ENCODE results near the gene ANKS6.
"Not testable (repeated sequence)": the region's sequence is repeated elsewhere in the genome, so short reads cannot be mapped to it uniquely, and the experiment has no call there.

ANKS6 gene

DNA sequence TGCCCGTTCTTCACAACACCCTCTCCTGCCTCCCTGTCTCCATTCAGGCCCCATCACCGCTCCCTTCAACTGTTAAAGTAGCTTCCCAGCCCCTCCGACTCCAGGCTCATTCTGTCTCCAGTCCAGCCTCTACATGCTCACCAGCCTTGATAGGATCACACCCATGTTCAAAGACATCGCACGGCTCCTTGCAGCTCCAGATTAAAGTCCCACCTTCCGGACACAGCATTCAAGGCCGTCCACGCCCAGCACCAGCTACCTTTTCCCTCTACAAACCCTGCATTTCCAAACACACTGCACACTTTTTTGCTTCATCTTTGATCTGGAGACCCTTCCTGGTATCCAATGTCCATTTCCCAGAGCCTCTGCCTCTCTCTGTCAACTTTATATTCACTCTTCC lies 94.0 kb downstream of the ANKS6 start:
- no peak for DNase-seq (ENCODE audit: low spot score)

GRCh38 chr9:98701576-98701975 lies 94.8 kb downstream of the ANKS6 start:
- DNase-seq (ENCODE audit: low spot score): no peak

DNA sequence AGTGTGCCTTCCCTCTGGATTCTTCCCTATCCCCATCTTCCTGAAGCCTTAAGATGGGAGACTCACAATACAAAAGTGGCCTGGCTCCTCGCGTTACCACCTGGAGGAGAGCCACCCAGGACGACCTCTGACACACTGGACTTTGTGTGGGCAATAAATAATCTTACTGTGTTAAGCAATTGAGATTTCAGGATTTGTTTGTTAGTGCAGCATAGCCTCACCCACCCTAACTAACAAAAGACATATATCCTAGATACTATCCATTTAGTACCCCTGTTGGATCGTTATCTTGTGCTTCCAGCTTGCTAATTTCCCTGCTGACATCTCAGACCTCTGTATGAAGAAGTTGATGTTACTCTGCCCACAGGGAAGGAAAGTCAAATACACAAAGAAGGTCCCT lies 95.6 kb downstream of the ANKS6 start:
- DNase-seq (ENCODE audit: low spot score): no peak

DNA sequence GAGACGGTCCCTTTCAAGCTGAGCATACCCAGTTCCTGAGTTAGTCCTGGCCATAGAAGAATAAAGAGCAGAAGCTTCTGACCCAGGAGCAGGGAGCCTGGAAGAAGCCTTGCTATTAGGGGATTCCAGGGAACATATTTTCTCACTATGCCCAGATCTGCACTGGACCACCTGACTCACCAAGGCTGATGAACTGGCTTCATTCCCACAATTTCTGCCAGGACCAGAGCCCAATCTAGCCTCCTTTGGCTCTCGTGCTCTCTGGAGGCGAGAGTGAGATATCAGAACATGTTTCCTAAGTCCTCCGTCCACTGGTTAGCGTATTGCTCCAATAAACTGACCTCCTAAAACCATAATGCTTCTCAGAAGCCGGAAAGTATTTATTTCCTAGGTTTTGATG lies 97.5 kb downstream of the ANKS6 start:
- no peak for DNase-seq (ENCODE audit: low spot score)

DNA sequence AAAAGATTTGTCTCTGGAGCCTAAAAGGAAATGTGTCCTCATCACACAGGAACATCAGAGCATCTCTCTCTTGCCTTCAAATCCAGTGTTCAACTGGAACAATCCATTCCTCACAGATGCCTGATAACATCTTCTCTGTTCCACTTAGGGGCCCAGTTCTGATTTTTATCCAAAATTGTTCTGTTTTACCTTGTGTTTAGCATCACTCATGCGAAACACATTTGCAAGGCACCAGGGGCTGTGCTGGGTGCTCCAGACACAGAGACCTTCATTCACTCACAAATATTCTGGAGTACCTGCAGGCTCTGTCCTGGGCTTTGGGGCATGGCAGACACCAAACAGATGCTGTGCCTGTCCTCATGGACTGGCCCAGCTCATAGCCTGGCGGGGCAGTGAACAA lies 101.4 kb downstream of the ANKS6 start:
- DNase-seq (ENCODE audit: low spot score): no peak

DNA sequence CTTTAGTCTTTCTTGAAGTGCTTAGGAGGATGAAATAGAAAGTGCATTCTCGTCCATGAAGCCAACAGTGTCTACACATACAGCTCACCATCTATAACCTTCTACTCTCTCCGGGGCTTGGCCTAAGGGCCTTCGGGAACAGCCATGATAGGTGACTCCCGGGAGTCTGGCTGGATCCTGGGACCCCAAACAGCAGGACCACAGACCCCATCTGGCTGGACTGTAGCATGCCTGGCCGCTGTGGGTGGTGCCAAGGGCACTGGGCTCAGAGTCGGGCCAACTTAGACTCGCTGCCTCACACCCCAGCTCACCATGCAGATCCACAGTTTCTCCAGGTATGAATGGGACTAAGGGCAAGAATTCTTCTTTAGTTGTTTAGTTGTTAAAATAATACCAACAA lies 104.0 kb downstream of the ANKS6 start:
- no peak for DNase-seq (ENCODE audit: low spot score)

DNA sequence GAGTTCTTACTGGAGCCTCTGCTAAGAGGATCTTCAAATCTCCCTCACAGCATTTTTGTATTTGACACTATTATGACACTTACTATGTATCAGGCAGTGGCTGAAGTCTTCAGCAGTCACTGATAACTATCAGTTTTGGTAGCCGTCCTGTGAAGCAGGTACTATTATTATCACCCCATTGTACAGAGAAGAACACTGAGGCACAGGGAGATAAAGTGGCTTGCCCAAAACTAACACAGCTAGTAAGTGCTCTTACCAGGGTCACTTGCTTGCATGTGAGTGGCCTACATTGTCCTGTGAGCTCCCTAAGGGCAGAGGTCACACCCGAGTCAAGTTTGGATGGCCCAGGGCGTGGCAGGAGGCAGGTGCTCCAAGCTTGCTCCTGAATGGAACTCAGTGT lies 104.5 kb downstream of the ANKS6 start:
- DNase-seq (ENCODE audit: low spot score): no peak

GRCh38 chr9:98690686-98691085 lies 105.7 kb downstream of the ANKS6 start:
- DNase-seq (ENCODE audit: low spot score): no peak

GRCh38 chr9:98688710-98689495 lies 107.5 kb downstream of the ANKS6 start:
- DNase-seq (ENCODE audit: low spot score): no peak

GRCh38 chr9:98687911-98688310 lies 108.4 kb downstream of the ANKS6 start:
- DNase-seq (ENCODE audit: low spot score): no peak

DNA sequence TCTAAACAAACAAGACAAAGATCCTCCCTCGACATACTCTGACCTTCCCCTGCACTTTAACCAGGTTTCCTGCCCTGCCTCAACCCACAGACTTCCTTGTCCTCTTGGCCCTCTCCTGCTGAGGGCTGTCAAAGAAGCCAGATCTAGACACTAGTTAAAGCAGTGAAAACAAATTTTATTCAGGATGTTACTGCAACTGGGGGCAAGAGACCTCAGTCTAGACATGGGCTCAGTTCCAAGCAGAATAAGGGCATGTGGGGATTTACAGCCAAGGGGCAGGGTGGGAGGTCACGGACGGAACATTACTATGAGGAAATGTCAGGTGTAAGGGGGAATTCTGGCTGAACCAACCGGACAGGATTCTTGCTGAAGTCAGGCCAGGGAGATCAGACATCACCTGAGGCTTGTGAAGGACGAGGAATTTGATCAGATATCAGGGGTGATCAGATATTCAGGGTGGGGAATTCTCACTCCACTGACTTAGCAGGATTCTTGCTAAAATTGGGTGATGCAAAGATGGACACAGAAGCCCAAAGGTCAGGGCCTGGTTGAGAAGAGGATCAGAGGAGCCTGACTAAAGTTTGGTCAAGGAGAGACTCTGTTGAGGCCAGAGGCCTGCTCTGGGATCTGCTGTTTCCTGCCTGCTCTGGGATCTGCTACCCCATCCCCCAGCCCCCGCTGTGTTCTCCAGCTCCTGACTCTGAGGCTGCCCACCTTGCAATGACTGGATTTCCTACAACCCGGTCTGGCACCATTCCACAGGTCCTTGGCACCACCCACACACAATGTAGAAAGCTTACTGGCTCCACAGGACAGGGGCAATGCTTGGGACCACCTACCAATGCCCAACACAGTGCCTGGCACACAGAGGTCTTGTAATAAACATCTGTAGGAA lies 109.1 kb downstream of the ANKS6 start:
- DNase-seq (ENCODE audit: low spot score): no peak

DNA sequence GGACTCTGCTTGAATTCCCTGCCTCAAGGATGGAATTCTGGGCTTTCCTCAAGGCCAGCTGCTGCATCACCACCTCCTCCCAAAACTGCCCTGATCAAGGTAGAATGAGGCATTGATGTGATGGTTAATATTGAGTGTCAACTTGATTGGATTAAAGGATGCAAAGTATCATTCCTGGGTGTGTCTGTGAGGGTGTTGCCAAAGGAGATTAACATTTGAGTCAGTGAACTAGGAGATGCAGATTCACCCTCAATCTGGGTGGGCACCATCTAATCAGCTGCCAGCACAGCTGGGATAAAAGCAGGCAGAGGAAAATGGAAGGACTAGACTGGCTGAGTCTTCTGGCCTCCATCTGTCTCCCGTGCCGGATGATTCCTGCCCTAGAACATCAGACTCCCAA lies 111.5 kb downstream of the ANKS6 start:
- DNase-seq (ENCODE audit: low spot score): not testable (repeated sequence)

Measured in activated CD4-positive, alpha-beta T cell treated with anti-CD3 and anti-CD28 coated beads, Interleukin-2, Interleukin-4, amounts not matched to agents 100 ng/mL and 50 ng/mL, durations not matched to agents 16 hours and 8 hours (primary cell).